Fibroblast of peridontal ligament (primary cell): ENCODE data around the gene SDK1.

ENCODE experiments used
- DNase-seq: peaks from one replicate; pipeline ENCODE4 v3.0.0-alpha.2; 2010; ENCODE audit errors: extremely low read depth

Gene SDK1

GRCh38 chr7:3332308-3332707 lies 31.3 kb downstream of the SDK1 start:
- DNase-seq, result no peak

GRCh38 chr7:3333861-3334260 lies 32.8 kb downstream of the SDK1 start:
- DNase-seq, result no peak

DNA sequence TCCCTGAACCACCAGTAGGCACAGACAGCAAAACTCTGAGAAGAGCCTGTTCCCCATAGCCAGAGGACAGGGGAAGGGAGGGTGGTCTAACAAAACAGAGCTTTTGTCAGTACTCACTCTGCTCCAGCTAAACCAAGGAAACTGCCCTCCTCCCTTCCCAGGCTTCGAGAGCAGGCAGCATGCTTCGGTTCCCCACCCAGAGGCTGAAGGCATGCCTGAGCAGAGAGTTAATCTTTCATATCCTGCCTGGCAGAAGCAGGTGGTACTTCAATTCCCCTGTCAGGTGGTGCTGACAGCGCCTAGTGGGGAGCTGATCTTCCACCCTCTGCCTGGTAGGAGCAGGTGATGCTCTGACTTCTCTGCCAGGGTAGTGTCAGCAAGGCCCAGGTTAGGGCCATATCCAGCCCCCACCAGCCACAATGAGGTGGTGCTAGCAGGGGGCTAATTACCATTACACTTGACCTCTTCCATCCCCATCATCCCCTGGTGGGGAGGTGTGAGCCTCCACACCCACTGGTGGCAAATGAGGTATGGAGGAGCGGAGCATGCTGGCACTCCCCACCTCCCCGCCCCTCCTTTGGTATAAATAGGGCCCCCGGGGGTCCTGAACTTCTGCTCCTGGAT lies 35.1 kb downstream of the SDK1 start:
- DNase-seq, result no peak

GRCh38 chr7:3338161-3338560 lies 37.1 kb downstream of the SDK1 start:
- no peak for DNase-seq

DNA sequence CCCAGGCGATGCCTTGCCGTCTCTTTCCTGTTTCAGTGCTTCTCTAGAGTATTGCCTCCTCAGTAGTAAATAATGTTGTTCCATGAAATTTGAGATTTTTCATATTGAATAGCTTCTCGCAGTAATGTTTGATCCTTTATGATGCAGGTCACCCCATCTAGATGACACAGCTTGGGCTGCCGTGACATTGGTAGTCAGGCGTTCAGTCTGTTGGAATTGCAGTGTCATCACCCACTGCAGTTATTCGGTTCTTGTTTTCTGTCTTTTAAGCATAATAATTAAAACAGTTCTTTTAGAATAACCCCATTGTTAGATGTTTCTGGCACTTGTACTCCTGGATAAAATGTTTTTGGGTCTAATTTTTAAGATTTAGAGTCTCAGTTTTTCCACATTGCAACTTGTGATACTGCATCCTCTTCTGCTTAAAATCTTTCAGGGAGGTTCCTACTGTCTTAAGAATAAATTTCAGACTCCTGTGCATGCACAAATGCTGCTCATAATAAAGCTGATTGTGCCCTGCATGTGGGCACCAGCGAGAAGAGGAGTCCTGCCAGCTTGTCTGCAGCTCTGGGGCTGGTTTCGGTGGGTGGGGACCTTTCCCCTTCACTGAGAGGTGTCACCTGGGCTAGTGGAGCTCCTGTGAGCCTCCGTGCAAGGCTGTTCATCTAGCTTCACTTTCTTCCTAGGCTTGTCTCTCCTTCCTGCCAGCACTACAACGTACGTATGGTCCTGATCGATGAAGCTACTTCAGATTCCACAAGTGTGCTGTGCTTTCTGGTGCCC lies 44.8 kb downstream of the SDK1 start:
- DNase-seq, result no peak

DNA sequence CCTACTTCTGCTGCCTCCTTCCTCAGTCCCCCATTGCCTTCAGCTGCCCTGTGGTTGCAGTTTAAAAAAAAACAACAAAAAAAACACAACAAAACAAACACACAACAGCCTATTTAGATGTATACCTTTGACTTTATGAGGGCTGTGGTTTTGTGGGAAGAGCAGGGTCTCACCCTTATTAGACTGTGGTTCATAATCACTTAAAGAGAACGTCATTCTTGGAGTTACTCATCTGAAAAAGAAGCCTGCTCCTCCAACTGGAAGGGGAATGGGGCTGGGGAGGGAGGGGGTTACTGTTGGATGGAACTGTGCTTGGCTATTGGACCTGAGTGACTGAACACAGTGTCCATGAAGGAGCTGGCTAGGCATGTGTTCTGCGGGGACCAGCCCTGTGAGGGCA lies 48.1 kb downstream of the SDK1 start:
- no peak for DNase-seq

- DNase-seq, result no peak
These were observed 55.1 kb downstream of the SDK1 start for GRCh38 chr7:3356173-3356572.

- no peak for DNase-seq
These were observed 57.9 kb downstream of the SDK1 start for GRCh38 chr7:3358991-3359390.

DNA sequence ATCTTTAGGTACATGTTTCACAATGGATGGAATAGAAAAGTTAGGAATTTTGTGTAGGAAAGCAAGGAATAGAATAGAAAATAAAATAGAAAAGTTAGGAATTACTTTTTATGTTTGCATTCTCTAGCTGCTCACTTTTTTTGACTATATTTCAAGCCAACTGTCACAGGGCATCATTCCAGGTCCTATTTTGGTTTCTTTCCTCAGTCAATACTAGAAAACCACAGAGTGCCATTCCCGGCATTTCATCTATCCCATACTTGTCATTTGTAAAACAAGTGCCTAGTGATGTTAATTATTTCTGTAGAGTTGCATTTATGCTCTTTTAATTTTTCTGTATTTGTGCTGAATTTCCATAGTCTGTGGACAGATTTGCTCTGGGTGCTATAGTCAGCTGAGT lies 66.2 kb downstream of the SDK1 start:
- no peak for DNase-seq

- no peak for DNase-seq
These were observed 69.2 kb downstream of the SDK1 start for GRCh38 chr7:3370068-3370830.

- no peak for DNase-seq
These were observed 69.9 kb downstream of the SDK1 start for GRCh38 chr7:3370921-3371320.

- DNase-seq, result no peak
These were observed 70.5 kb downstream of the SDK1 start for GRCh38 chr7:3371601-3372000.

DNA sequence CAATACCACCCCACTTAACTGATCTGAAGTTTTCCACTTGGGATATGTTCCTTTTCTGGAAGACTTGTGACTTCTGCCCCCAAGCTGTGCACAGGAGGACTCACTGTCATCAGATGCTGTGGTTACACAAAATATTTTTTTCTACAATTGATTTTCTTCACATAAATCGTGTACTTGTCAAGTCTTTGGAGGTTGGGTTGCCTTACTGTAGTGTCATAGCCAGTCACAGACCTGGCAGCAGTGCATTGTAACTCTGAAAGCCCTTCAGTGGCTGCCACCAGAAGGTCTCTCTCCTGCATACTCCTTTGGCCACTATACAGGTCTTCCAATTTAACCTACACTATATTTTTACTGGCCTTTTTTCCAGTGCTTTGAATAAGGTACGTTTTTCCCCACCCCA lies 73.2 kb downstream of the SDK1 start:
- no peak for DNase-seq

DNA sequence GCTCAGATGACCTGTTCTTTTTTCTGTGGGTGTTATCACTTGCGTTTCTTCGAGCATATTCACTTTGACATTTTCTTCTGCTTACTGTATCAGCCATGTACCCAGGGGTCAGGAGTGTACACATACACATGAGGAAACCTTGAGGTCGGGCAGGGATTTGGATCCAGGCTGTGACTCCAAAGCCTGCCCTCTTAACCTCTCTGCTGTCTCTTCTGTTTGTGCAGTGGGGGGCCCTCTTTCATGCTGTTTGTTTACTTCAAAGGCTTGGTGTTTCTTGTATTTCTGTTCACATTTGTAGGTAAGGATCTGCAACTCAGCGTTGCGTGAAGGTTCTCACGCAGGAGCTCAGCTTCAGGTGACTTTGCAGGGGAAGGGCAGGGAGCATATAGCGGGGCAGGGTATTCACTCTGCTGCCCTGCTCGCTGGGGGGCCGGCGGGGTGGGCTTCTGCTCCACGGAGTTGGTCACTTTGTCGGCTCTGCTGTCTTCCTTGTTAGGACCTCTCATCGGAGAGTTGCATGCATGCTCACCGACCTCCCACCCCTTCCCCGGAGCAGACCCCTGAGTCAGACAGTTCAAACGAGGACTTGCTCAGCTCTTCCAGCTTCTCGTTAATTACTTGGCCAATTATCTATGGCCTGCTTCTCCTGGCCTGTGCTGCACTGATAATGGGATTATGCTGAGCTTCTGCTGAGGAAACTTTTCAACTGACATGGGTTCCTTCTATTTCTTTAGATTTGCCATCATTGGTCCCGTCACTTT lies 77.5 kb downstream of the SDK1 start:
- no peak for DNase-seq

- no peak for DNase-seq
These were observed 79.0 kb downstream of the SDK1 start for GRCh38 chr7:3380034-3380433.

- no peak for DNase-seq
These were observed 80.0 kb downstream of the SDK1 start for GRCh38 chr7:3380886-3381685.

DNA sequence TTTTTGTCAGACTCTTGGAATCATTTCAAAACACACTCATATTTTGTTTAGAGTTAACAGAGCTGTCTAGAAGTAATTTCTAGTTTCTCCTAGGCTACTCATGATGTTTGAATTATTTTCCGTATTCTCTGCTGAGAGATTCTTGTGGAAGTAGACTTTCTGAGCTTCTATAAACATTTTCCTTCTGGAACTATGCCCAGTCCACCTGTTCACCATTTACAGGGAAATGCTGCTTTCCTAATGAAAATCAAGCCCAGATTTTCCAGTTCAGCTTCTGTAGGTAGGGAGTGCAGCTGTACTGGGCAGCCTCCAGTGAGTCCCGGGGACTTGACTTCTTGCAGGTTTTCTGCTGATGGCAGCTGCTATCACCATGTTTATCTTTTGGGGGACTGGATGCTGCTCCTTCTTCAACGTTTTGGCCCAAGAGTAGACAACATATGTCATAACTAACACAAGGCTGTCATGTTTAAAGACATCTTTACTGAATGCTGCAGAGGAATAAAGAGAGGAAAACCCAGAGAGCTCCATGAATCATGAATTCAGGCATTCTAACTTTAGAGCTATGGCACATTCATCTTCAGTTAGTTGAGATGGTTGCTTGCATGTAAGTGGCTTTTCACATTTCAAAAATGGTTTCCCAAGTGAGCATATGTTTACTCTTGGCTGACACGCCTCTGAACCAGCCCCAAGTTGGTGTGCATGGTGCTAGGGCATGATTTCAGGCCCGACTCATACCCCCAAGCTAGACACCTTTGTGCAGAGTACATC lies 85.6 kb downstream of the SDK1 start:
- no peak for DNase-seq

- DNase-seq, result no peak
These were observed 92.8 kb downstream of the SDK1 start for GRCh38 chr7:3393862-3394261.

- no peak for DNase-seq
These were observed 96.3 kb downstream of the SDK1 start for GRCh38 chr7:3397324-3397723.

GRCh38 chr7:3399858-3400257 lies 98.8 kb downstream of the SDK1 start:
- no peak for DNase-seq

DNA sequence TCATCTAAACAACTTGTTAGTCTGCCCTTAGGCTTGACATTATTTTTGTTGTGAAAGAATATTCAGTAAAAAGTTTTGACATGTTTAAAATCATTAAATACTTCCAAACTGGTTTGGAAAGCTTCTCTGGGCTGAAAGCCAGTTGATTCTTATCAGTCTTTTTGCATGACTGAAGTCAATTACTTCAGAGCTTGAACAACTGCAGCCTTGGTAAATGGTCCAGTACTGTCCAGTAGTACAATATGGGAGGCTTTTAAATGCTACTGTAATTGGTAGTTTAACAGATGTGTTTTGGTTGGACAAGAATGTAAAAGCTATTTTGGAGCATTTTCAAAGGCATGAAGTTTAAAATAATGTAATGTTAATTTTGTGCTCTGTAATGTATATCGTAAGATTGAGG lies 103.4 kb downstream of the SDK1 start:
- peak; percentile 3 for DNase-seq
